ENCODE results near the gene GAS2.

DNA sequence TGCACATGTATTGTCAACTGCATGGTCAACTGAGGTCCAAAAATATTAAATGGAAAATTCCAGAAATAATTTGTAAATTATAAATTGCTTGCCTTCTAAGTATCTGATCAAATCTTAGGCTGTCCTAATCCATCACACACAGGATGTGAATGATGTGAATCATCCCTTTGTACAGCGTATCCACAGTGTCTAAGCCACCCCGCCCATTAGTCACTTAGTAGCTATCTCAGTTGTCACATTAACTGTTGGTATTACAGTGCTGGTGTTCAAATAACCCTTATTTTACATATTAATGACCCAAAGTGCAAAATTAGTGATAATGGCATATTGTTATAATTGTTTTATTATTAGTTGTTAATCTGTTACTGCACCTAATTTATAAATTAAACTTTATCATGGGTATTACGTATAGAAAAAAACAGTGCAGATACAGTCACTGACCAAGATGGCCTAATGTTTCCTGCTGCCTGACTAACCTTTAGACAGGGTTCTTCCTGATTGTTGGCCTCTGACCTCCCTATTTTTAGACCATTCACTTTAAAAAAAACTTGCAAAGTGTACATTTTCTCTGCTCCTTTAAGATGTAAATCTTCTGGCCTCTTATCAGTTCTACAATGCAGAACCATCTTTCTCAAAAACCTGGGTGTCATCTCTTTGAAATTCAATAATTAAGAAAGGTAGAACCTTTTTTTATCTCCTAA lies 166.1 kb downstream of the GAS2 start:
- no peak for TF ChIP-seq ZNF670 (tag by site-specific recombination; IDR thresholded peaks at IDR 0.05; ENCODE audit: low read depth)
- TF ChIP-seq, protein P1, sequence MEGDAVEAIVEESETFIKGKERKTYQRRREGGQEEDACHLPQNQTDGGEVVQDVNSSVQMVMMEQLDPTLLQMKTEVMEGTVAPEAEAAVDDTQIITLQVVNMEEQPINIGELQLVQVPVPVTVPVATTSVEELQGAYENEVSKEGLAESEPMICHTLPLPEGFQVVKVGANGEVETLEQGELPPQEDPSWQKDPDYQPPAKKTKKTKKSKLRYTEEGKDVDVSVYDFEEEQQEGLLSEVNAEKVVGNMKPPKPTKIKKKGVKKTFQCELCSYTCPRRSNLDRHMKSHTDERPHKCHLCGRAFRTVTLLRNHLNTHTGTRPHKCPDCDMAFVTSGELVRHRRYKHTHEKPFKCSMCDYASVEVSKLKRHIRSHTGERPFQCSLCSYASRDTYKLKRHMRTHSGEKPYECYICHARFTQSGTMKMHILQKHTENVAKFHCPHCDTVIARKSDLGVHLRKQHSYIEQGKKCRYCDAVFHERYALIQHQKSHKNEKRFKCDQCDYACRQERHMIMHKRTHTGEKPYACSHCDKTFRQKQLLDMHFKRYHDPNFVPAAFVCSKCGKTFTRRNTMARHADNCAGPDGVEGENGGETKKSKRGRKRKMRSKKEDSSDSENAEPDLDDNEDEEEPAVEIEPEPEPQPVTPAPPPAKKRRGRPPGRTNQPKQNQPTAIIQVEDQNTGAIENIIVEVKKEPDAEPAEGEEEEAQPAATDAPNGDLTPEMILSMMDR (tag by site-specific recombination; IDR thresholded peaks at IDR 0.05): no peak
- TF ChIP-seq ZFP37 (tag by site-specific recombination; IDR thresholded peaks at IDR 0.05): no peak
- TF ChIP-seq ZNF138 (tag by site-specific recombination; IDR thresholded peaks at IDR 0.05; ENCODE audit: borderline replicate concordance): no peak
- no peak for TF ChIP-seq YY1 (tag by site-specific recombination; IDR thresholded peaks at IDR 0.05)
- no peak for TF ChIP-seq ZNF311 (tag by site-specific recombination; IDR thresholded peaks at IDR 0.05; ENCODE audit: borderline replicate concordance)
- TF ChIP-seq ZSCAN23 (tag by site-specific recombination; IDR thresholded peaks at IDR 0.05): no peak
- no peak for TF ChIP-seq ZBTB1 (tag by site-specific recombination; IDR thresholded peaks at IDR 0.05)
- no peak for TF ChIP-seq ZNF548 (tag by site-specific recombination; IDR thresholded peaks at IDR 0.05)
- TF ChIP-seq ZNF830 (tag by site-specific recombination; IDR thresholded peaks at IDR 0.05; ENCODE audit: low read depth): no peak
- no peak for TF ChIP-seq ZNF529 (tag by site-specific recombination; IDR thresholded peaks at IDR 0.05; ENCODE audit: insufficient replicate concordance)
- TF ChIP-seq ZNF274 (IDR thresholded peaks at IDR 0.05; ENCODE audit: low read length): no peak
- TF ChIP-seq ZNF274 (tag by site-specific recombination; IDR thresholded peaks at IDR 0.05; ENCODE audit: borderline replicate concordance): no peak
- TF ChIP-seq ZNF2 (tag by site-specific recombination; IDR thresholded peaks at IDR 0.05): no peak
- TF ChIP-seq, protein P2, sequence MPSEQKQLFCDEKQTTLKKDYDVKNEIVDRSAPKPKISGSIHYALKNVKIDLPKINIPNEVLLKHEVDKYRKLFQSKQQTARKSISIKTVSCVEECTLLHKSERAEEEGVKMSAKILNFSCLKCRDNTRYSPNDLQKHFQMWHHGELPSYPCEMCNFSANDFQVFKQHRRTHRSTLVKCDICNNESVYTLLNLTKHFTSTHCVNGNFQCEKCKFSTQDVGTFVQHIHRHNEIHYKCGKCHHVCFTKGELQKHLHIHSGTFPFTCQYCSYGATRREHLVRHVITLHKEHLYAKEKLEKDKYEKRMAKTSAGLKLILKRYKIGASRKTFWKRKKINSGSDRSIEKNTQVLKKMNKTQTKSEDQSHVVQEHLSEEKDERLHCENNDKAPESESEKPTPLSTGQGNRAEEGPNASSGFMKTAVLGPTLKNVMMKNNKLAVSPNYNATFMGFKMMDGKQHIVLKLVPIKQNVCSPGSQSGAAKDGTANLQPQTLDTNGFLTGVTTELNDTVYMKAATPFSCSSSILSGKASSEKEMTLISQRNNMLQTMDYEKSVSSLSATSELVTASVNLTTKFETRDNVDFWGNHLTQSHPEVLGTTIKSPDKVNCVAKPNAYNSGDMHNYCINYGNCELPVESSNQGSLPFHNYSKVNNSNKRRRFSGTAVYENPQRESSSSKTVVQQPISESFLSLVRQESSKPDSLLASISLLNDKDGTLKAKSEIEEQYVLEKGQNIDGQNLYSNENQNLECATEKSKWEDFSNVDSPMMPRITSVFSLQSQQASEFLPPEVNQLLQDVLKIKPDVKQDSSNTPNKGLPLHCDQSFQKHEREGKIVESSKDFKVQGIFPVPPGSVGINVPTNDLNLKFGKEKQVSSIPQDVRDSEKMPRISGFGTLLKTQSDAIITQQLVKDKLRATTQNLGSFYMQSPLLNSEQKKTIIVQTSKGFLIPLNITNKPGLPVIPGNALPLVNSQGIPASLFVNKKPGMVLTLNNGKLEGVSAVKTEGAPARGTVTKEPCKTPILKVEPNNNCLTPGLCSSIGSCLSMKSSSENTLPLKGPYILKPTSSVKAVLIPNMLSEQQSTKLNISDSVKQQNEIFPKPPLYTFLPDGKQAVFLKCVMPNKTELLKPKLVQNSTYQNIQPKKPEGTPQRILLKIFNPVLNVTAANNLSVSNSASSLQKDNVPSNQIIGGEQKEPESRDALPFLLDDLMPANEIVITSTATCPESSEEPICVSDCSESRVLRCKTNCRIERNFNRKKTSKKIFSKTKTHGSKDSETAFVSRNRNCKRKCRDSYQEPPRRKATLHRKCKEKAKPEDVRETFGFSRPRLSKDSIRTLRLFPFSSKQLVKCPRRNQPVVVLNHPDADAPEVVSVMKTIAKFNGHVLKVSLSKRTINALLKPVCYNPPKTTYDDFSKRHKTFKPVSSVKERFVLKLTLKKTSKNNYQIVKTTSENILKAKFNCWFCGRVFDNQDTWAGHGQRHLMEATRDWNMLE (tag by site-specific recombination; conservative IDR thresholded peaks at IDR 0.05; ENCODE audit: low read depth): no peak
